MCF 10A (cell line): ENCODE data around the gene HK1. TPM values are rescaled to one million over a fixed set of nuclear protein-coding genes. Genes with fewer than 3 reads are reported as not detected.

Experiments
- BruUV-seq: library from RNA; stranded (reverse); fragments of 400-500 nt; replicated peaks from 2 replicates; lab custom pipeline; 2021; lab: Mats Ljungman, UMichigan
- CTCF ChIA-PET: fragments of 300-600 bp; sonication (Branson Sonifier 250); formaldehyde crosslinking; extraction: SDS; loops from one replicate; lab custom pipeline; 2021; ENCODE audit warnings: antibody characterized with exemption, inconsistent platforms; lab: Yijun Ruan, JAX
- POLR2A ChIA-PET: fragments of 300-600, 350-650 bp; sonication (Branson Sonifier 250); formaldehyde crosslinking; extraction: SDS; loops from one replicate; lab custom pipeline; 2020; ENCODE audit warnings: antibody characterized with exemption, inconsistent platforms; lab: Yijun Ruan, JAX
- DNase-seq: peaks from one replicate; pipeline ENCODE4 v3.0.0-alpha.2; 2018; ENCODE audit not compliant: unreplicated experiment
- H3K27ac Mint-ChIP-seq: one replicate; pipeline ENCODE4 v1.8.0; 2022; ENCODE audit warnings: mild to moderate bottlenecking, low read depth, mixed read lengths; ENCODE audit not compliant: unreplicated experiment
- H3K27me3 Mint-ChIP-seq: one replicate; pipeline ENCODE4 v1.8.0; 2022; ENCODE audit warnings: mixed read lengths; ENCODE audit not compliant: insufficient read depth, unreplicated experiment
- H3K36me3 Mint-ChIP-seq: one replicate; pipeline ENCODE4 v1.8.0; 2022; ENCODE audit warnings: mild to moderate bottlenecking, moderate library complexity, mixed read lengths; ENCODE audit not compliant: insufficient read depth, unreplicated experiment
- H3K4me1 Mint-ChIP-seq: one replicate; pipeline ENCODE4 v1.8.0; 2022; ENCODE audit warnings: mixed read lengths; ENCODE audit not compliant: insufficient read depth, unreplicated experiment
- H3K4me3 Mint-ChIP-seq: one replicate; pipeline ENCODE4 v1.8.0; 2022; ENCODE audit warnings: mild to moderate bottlenecking, moderate library complexity, mixed read lengths; ENCODE audit not compliant: unreplicated experiment
- H3K9me3 Mint-ChIP-seq: one replicate; pipeline ENCODE4 v1.8.0; 2022; ENCODE audit warnings: mixed read lengths; ENCODE audit not compliant: unreplicated experiment
- CTCF ChIP-seq: fragments of 200-600 bp; IDR thresholded peaks from one replicate; pipeline ENCODE4 v1.8.0; 2022; ENCODE audit warnings: antibody characterized with exemption, mild to moderate bottlenecking; ENCODE audit not compliant: unreplicated experiment
- intact Hi-C: fragments of 100-400 bp; cut with micrococcal nuclease; formaldehyde crosslinking; loops from 2 replicates; pipeline ENCODE4 v1.14.1; 2022
- total RNA-seq: library from RNA; stranded (reverse); gene quantifications from 2 replicates; pipeline ENCODE4 v1.2.3, GENCODE V29; 2022

The HK1 gene
- total RNA-seq, 1 experiment from 2014 or later = 134 TPM

- POLR2A ChIA-PET = interaction anchor here (0.9 to 2.5 kb wide), 3 partner anchors 76 to 95 kb away, joined by 3 to 6 read pairs (median 5); no protein-coding TSS in a partner anchor
Measured at GRCh38 chr10:69242852-69243212, 35.5 kb upstream of the HK1 start.

DNA sequence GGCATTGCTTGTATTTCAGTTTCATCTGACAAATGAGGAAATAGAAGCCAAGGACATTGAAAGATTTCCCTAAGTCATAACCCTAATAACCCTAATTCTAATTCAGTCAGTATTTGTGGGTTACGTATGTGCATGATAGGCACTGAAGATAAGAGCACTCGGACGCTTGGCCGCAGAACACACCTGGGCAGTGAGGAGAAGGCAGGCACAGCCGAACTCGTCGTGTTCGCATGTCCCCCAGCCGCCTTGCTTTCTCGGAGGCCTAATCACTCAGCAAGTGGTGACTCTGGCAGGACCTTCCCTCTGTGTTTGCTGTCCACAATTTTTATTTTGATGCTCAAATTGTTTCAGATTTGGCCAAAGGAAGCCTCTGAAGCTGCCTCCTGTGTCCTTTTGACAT, 34.5 kb upstream of the HK1 start:
- POLR2A ChIA-PET = no interaction called here
- no TSS peak for BruUV-seq
- CTCF ChIA-PET = interaction anchor here (0.6 kb wide), 1 partner anchor 19 kb away, joined by 3 read pairs; no protein-coding TSS in a partner anchor
- Mint-ChIP-seq H3K27ac (no peak overlapping the region), H3K4me1 (peaks cover 16% of the 10 kb centered on the region), H3K27me3 (no peaks in the 10 kb centered on the region), H3K9me3 (no peaks in the 10 kb centered on the region), H3K4me3 (no peak overlapping the region), H3K36me3 (no peaks in the 10 kb centered on the region)
- intact Hi-C loops = no loop called here
- no peak for DNase-seq
- no peak for TF ChIP-seq CTCF

More at GRCh38 chr10:69242852-69243212, 35.5 kb upstream of the HK1 start:
- no peak overlapping the region for H3K27ac Mint-ChIP-seq
- CTCF ChIA-PET = interaction anchor here (0.7 to 1.1 kb wide), 5 partner anchors 16 to 165 kb away, joined by 3 to 6 read pairs (median 3); no protein-coding TSS in a partner anchor
- H3K36me3 Mint-ChIP-seq = no peaks in the 10 kb centered on the region
- H3K4me3 Mint-ChIP-seq = no peak overlapping the region
- no peaks in the 10 kb centered on the region for H3K9me3 Mint-ChIP-seq
- intact Hi-C loops = no loop called here
- TF ChIP-seq CTCF = no peak
- H3K4me1 Mint-ChIP-seq = peaks cover 16% of the 10 kb centered on the region
- no peak for DNase-seq
- no TSS peak for BruUV-seq
- no peaks in the 10 kb centered on the region for H3K27me3 Mint-ChIP-seq

- H3K27me3 Mint-ChIP-seq = no peaks in the 10 kb centered on the region
- peaks cover 9% of the 10 kb centered on the region for H3K4me1 Mint-ChIP-seq
- intact Hi-C loops = no loop called here
- POLR2A ChIA-PET = no interaction called here
- H3K4me3 Mint-ChIP-seq = no peak overlapping the region
- TF ChIP-seq CTCF = no peak
- CTCF ChIA-PET = interaction anchor here (0.6 to 0.9 kb wide), 3 partner anchors 113 to 395 kb away, joined by 3 to 4 read pairs (median 3); no protein-coding TSS in a partner anchor
- H3K27ac Mint-ChIP-seq = no peak overlapping the region
- no peak for DNase-seq
- no peaks in the 10 kb centered on the region for H3K9me3 Mint-ChIP-seq
- BruUV-seq = no TSS peak
- H3K36me3 Mint-ChIP-seq = no peaks in the 10 kb centered on the region
Measured at GRCh38 chr10:69246036-69246435, 32.3 kb upstream of the HK1 start.

- intact Hi-C loops = no loop called here
- peaks cover 2% of the 10 kb centered on the region for H3K4me1 Mint-ChIP-seq
- H3K27me3 Mint-ChIP-seq = no peaks in the 10 kb centered on the region
- no peak overlapping the region for H3K27ac Mint-ChIP-seq
- no TSS peak for BruUV-seq
- no peak for TF ChIP-seq CTCF
- POLR2A ChIA-PET = no interaction called here
- no peaks in the 10 kb centered on the region for H3K9me3 Mint-ChIP-seq
- no peaks in the 10 kb centered on the region for H3K36me3 Mint-ChIP-seq
- CTCF ChIA-PET = interaction anchor here (0.6 to 0.9 kb wide), 4 partner anchors 9 to 394 kb away, joined by 3 to 7 read pairs (median 4); no protein-coding TSS in a partner anchor
- no peak overlapping the region for H3K4me3 Mint-ChIP-seq
- no peak for DNase-seq
Measured at GRCh38 chr10:69246581-69247312, 31.5 kb upstream of the HK1 start.
